Loucy (cell line): Measurements from ENCODE around the gene TRABD2B.

Experiments
- EZH2phosphoT487 ChIP-seq: fragments of 200-600 bp; IDR thresholded peaks from 2 replicates; pipeline ENCODE4 v1.6.1; 2018; ENCODE audit warnings: antibody characterized with exemption, mild to moderate bottlenecking, moderate library complexity, borderline replicate concordance
- TF ChIP-seq, protein P1 (sequence below): fragments of 200-600 bp; sonication (generic); conservative IDR thresholded peaks from 2 replicates; pipeline ENCODE4 v1.5.1; 2014; ENCODE audit warnings: mild to moderate bottlenecking, antibody characterized with exemption, low read length

DNA sequence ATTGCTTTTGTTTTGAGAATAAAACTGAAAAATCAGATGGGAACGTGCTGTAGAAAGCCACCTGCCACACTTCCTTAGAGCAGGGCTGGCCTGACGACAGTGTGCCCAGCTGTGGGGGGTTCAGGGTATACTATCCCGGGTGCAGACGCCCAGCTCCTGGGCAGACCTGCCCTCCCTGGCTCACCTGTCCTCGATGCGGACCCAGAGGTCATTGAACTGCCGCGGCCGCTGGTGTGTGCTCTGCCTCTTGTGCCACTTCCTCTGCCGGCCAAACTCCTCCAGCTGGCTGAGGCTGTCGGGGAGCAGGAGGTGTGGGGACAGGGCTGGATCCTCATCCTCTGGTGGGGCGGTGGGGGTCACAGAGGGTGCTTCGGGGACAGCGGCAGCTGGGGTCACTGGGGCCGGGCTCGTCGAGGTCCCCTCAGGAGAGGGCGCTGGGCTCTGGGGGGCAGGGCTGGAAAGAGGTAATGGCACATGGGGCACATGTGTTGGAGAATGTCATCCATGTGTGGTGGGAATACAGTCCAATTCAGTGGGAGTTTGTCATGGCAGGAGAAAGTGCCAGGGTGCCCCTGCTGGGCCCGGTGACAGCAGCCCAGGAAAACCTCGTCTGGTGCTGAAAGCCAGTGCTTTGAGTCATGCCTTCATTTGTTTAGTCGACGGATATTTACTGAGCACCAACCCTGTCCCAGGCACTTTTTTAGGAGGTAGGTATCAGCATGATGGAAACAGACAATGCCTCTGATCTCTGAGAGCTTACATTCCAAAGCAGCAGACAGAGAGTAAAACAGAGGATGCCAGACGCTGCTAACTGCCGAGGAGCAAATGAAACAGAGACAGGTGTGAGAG, 222.0 kb downstream of the TRABD2B start:
- TF ChIP-seq, protein P1, sequence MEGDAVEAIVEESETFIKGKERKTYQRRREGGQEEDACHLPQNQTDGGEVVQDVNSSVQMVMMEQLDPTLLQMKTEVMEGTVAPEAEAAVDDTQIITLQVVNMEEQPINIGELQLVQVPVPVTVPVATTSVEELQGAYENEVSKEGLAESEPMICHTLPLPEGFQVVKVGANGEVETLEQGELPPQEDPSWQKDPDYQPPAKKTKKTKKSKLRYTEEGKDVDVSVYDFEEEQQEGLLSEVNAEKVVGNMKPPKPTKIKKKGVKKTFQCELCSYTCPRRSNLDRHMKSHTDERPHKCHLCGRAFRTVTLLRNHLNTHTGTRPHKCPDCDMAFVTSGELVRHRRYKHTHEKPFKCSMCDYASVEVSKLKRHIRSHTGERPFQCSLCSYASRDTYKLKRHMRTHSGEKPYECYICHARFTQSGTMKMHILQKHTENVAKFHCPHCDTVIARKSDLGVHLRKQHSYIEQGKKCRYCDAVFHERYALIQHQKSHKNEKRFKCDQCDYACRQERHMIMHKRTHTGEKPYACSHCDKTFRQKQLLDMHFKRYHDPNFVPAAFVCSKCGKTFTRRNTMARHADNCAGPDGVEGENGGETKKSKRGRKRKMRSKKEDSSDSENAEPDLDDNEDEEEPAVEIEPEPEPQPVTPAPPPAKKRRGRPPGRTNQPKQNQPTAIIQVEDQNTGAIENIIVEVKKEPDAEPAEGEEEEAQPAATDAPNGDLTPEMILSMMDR = no peak
- TF ChIP-seq EZH2phosphoT487 = no peak
